Measurements from ENCODE around the gene LRCOL1.
A peak's percentile ranks its signal among the peaks of the same experiment; 100 is the strongest.

LRCOL1 gene

DNA sequence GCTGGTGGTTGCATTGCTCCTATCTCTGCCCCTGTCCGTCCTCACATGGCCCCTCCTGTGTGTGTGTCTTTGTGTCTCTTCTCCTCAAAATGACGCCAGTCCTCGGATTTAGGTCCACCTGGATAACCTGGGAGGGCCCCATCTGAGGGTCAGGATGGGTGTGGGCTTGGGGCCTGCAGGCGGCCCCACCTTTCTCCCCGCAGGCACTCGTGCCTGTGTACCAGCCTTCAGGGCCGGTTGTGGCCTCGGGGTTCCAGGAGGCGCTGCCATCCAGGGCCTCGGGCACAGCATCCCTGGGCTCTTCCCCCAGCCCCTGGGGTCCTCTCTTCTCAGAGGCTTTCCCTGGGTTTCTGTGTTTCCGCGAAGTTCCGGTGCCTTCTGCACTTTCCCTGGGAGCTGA lies 54.7 kb downstream of the LRCOL1 start:
- DNase-seq (ENCODE audit: low read depth): no peak
- no peak overlapping the region for H3K4me3 ChIP-seq (replicated peaks; ENCODE audit: low read depth, low read length)
- TF ChIP-seq, protein P1, sequence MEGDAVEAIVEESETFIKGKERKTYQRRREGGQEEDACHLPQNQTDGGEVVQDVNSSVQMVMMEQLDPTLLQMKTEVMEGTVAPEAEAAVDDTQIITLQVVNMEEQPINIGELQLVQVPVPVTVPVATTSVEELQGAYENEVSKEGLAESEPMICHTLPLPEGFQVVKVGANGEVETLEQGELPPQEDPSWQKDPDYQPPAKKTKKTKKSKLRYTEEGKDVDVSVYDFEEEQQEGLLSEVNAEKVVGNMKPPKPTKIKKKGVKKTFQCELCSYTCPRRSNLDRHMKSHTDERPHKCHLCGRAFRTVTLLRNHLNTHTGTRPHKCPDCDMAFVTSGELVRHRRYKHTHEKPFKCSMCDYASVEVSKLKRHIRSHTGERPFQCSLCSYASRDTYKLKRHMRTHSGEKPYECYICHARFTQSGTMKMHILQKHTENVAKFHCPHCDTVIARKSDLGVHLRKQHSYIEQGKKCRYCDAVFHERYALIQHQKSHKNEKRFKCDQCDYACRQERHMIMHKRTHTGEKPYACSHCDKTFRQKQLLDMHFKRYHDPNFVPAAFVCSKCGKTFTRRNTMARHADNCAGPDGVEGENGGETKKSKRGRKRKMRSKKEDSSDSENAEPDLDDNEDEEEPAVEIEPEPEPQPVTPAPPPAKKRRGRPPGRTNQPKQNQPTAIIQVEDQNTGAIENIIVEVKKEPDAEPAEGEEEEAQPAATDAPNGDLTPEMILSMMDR (IDR thresholded peaks at IDR 0.05; ENCODE audit: low read length, missing control alignments): no peak

DNA sequence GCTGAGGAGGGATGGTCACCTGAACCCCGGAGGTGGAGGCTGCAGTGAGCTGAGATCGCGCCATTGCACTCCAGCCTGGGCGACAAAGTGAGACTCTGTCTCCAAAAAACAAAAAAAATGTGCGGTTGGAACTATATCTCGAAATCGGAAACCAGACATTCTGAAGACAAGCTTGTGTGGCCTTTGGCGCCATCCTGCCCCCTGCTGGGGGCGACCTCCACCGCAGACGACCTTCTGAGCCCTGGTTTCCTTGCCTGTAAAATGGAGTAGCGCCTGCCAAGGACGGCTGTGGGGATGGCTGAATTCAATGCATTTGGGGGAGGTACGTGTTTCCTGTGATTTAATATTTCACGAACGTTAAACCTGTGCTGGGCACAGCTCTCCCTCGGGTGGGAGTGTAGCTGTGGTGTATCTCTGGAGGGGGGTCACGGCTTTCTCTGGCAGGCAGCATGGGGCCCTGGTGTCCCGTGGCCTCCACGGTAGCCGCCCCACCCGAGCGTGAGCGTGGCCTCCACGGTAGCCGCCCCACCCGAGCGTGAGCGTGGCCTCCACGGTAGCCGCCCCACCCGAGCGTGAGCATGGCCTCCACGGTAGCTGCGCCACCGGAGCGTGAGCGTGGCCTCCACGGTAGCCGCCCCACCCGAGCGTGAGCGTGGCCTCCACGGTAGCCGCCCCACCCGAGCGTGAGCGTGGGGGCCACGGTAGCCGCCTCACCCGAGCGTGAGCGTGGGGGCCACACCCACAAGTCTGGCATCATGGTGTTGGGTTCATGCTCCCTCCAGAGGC lies 55.3 kb downstream of the LRCOL1 start:
- no peak for DNase-seq (ENCODE audit: low read depth)
- TF ChIP-seq, protein P1 (IDR thresholded peaks at IDR 0.05; ENCODE audit: low read length, missing control alignments): peak; percentile 29
- H3K4me3 ChIP-seq (replicated peaks; ENCODE audit: low read depth, low read length): no peak overlapping the region

All from fibroblast of pulmonary artery (primary cell).